Keratinocyte (primary cell): Measurements from ENCODE around the gene SBNO2.

Experiments used
- EZH2 ChIP-seq: IDR thresholded peaks from one replicate; pipeline ENCODE4 v1.6.1; 2012; ENCODE audit warnings: inconsistent platforms, mild to moderate bottlenecking, low read length, moderate library complexity
- TF ChIP-seq, protein P1 (sequence below), 3 experiments: IDR thresholded peaks in 1 of 3; conservative IDR thresholded peaks in 1 of 3; optimal IDR thresholded peaks in 1 of 3; 2 replicates in 2 of 3; 3 replicates in 1 of 3; pipeline versions ENCODE3 to v1.5.1; 2011; ENCODE audit warnings: low read length in 3 of 3, mild to moderate bottlenecking in 3 of 3, moderate library complexity in 2 of 3, control low read depth in 1 of 3, inconsistent platforms in 1 of 3; ENCODE audit not compliant: insufficient read depth in 2 of 3; ENCODE audit errors: extremely low read depth in 1 of 3

DNA sequence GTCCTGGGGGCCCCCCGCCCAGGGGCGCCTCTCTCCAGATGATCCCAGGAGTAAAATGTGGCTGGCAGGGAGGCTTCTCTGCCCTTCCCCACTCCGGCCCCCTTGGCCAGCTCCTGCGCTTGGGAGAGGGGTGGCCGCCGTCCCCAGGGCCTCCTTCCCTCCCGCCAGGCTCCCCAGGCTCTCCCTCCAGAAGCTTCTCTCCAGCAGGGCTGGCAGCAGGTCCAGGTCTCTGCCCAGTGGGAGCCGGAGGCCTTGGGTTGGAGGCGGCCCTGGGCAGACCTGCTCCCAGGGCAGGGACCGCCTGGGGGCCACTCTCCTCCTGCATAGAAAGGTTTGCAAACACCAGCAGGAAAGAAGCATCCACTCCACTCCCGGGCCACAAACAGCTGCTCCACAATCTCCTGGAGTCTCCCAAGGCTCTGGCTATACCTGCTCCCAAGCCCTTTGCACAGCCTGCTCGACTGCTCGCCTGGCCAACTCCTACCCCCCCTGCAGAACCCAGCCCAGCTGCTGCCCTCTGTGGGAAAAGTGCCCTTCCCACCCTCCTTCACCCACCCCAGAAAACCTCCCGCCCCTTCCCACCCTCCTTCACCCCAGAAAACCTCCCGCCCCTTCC is 26.0 kb downstream of the SBNO2 start:
- TF ChIP-seq, protein P1, sequence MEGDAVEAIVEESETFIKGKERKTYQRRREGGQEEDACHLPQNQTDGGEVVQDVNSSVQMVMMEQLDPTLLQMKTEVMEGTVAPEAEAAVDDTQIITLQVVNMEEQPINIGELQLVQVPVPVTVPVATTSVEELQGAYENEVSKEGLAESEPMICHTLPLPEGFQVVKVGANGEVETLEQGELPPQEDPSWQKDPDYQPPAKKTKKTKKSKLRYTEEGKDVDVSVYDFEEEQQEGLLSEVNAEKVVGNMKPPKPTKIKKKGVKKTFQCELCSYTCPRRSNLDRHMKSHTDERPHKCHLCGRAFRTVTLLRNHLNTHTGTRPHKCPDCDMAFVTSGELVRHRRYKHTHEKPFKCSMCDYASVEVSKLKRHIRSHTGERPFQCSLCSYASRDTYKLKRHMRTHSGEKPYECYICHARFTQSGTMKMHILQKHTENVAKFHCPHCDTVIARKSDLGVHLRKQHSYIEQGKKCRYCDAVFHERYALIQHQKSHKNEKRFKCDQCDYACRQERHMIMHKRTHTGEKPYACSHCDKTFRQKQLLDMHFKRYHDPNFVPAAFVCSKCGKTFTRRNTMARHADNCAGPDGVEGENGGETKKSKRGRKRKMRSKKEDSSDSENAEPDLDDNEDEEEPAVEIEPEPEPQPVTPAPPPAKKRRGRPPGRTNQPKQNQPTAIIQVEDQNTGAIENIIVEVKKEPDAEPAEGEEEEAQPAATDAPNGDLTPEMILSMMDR (optimal IDR thresholded peaks at IDR 0.05 in 1 of 3, IDR thresholded peaks at IDR 0.05 in 1 of 3, conservative IDR thresholded peaks at IDR 0.05 in 1 of 3; ENCODE audit: extremely low read depth in 1 of 3, insufficient read depth in 2 of 3, low read length in 3 of 3): no peak
- no peak for TF ChIP-seq EZH2
